Body of pancreas (tissue), 4 donors: ENCODE results near the gene CACNB3.

Experiments
- POLR2A ChIP-seq, 3 donors: fragments of 450-650 bp; IDR thresholded peaks; one replicate each; pipeline ENCODE4 v1.6.1; 2016; ENCODE audit warnings: antibody characterized with exemption in 3 of 3, mild to moderate bottlenecking in 2 of 3
- TF ChIP-seq, protein P1 (sequence below), 7 experiments: fragments of 450-650 bp in 4 of 7; fragments of 200-600 bp in 3 of 7; sonication (generic) in 3 of 7; IDR thresholded peaks; one replicate each; pipeline ENCODE4 v1.5.1; 2016 to 2019; ENCODE audit warnings: antibody characterized with exemption in 7 of 7

DNA sequence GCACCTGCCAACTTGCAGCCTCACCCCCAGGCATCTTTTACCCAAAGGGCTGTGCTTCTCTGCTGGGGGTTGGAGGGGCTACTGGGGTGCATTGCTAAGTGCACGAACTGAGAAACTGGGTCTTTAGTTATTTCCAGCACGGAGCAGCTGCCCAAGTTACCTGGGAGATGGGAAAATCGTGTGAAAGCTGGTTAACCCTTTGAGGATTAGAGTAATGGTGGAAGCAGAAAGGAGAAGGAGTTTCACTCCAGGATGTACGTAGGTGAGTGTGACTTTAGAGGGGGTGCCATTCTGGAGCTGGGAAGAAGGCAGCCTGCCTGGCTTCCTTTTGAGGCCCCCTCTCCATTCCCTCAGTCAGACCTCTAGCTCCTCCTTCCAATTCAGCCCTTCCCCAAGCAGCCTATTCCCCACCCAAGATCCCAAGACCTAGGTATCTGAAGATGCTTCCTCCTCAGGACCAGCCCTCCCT lies 28.4 kb upstream of the CACNB3 start:
- TF ChIP-seq POLR2A (IDR thresholded peaks at IDR 0.05), result no peak
- TF ChIP-seq, protein P1, sequence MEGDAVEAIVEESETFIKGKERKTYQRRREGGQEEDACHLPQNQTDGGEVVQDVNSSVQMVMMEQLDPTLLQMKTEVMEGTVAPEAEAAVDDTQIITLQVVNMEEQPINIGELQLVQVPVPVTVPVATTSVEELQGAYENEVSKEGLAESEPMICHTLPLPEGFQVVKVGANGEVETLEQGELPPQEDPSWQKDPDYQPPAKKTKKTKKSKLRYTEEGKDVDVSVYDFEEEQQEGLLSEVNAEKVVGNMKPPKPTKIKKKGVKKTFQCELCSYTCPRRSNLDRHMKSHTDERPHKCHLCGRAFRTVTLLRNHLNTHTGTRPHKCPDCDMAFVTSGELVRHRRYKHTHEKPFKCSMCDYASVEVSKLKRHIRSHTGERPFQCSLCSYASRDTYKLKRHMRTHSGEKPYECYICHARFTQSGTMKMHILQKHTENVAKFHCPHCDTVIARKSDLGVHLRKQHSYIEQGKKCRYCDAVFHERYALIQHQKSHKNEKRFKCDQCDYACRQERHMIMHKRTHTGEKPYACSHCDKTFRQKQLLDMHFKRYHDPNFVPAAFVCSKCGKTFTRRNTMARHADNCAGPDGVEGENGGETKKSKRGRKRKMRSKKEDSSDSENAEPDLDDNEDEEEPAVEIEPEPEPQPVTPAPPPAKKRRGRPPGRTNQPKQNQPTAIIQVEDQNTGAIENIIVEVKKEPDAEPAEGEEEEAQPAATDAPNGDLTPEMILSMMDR (IDR thresholded peaks at IDR 0.05), result no peak
